Activated naive CD4-positive, alpha-beta T cell treated with anti-CD3 and anti-CD28 coated beads, Interleukin-2, amount 10 ng/mL, durations not matched to agents 7 days and 5 days (primary cell): Measurements from ENCODE around the gene GDNF.

Experiments
- CTCF ChIA-PET: fragments of 350-600 bp; sonication (Branson Sonifier 250); formaldehyde crosslinking; loops from one replicate; lab custom pipeline; 2021; ENCODE audit warnings: antibody characterized with exemption; lab: Charles Lee
- DNase-seq: peaks from one replicate; pipeline ENCODE4 v3.0.0-alpha.2; 2020
- H3K27ac Mint-ChIP-seq: one replicate; pipeline ENCODE4 v1.8.0; 2021; ENCODE audit warnings: mild to moderate bottlenecking, moderate library complexity, mixed read lengths
- H3K27me3 Mint-ChIP-seq: one replicate; pipeline ENCODE4 v1.8.0; 2021; ENCODE audit warnings: mild to moderate bottlenecking, mixed read lengths
- H3K36me3 Mint-ChIP-seq: one replicate; pipeline ENCODE4 v1.8.0; 2021; ENCODE audit warnings: mixed read lengths
- H3K4me1 Mint-ChIP-seq: one replicate; pipeline ENCODE4 v1.8.0; 2021; ENCODE audit warnings: mixed read lengths
- H3K4me3 Mint-ChIP-seq: one replicate; pipeline ENCODE4 v1.8.0; 2021; ENCODE audit warnings: mild to moderate bottlenecking, moderate library complexity, mixed read lengths
- H3K9me3 Mint-ChIP-seq: one replicate; pipeline ENCODE4 v1.8.0; 2021; ENCODE audit warnings: mixed read lengths

GDNF gene

DNA sequence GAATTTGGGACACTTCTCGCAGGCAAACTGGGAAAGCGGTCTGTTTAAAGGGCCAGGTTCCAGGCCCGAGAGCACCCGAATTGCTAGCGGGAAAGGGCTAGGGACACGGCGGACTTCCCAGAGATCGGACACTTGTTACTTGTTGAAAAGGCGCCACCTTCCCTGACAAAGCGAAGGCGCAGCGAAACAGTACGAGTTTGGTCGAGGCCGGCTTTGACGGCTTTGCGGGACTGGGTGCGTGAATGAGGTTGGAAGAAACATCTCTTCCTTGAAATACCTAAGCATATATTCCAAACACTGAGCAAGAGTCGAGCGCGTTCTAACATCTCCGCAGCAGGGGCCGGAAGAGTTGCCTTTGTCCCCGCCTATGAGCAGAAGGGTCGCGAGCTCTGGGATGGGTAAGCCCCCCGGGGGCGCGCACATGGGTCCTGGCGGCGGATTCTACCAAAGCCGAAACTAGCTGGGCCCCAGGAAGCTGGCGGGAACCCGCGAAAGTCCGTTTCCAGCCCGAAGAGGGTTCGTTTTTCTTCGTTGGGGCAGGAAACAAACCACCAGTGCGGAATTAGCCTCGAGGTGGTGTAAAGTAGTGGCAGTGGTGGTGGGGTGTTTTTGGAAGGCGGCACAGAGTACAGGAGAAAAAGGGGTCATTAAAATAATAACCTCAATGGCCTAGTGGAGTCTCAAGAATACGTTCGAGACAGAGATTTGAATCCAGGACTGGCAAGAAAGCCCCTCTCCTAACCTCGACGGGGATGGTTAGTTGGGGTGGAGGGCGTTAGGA, 1.5 kb downstream of the GDNF start:
- Mint-ChIP-seq H3K4me3 (peak overlapping the region; percentile 31), H3K9me3 (no peaks in the 10 kb centered on the region), H3K27ac (no peak overlapping the region), H3K4me1 (peaks cover 29% of the 10 kb centered on the region), H3K27me3 (peaks cover 99% of the 10 kb centered on the region), H3K36me3 (peaks cover 2% of the 10 kb centered on the region)
- CTCF ChIA-PET: interaction anchor here (1.2 to 3.9 kb wide), 2 partner anchors 64 to 354 kb away, joined by 5 to 15 read pairs; no protein-coding TSS in a partner anchor
- no peak for DNase-seq

DNA sequence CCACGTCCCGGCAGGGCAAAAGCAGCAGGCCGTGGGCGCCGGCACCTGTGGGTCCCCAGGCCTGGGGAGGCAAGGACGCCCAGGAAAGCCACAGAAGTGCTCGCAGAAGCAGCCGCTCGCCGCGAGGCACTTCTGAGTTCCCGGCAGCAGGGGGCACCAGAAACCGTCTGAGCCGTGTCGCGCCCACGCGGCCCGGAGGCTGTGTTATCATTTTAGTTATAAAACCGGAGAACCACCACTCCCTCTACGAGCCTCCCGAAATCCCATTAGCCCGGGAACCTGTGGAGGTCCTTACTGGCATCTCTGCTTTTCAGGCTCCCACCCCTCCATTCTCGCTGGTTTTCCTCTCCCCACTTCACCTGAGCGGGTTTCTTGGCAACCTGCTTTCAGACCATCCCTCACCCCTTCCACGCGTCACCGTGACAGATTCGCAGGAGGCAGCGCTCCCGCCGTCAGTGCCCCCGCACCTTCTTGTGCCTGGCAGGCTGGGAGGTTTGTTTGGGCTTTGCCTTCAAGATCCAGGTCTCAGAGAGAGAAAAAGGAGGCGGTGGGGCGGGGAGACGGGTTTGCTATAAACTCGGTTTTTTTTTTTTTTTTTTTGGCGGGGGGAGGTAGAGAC, 2.3 kb downstream of the GDNF start:
- H3K4me3 Mint-ChIP-seq: peak overlapping the region; percentile 27
- H3K9me3 Mint-ChIP-seq: no peaks in the 10 kb centered on the region
- peak; percentile 71 for DNase-seq
- CTCF ChIA-PET: interaction anchor here (1.0 to 1.4 kb wide), 2 partner anchors 356 to 424 kb away, joined by 3 to 10 read pairs; no protein-coding TSS in a partner anchor
- peaks cover 29% of the 10 kb centered on the region for H3K4me1 Mint-ChIP-seq
- H3K27ac Mint-ChIP-seq: no peak overlapping the region
- H3K36me3 Mint-ChIP-seq: peaks cover 2% of the 10 kb centered on the region
- peaks cover 99% of the 10 kb centered on the region for H3K27me3 Mint-ChIP-seq

DNA sequence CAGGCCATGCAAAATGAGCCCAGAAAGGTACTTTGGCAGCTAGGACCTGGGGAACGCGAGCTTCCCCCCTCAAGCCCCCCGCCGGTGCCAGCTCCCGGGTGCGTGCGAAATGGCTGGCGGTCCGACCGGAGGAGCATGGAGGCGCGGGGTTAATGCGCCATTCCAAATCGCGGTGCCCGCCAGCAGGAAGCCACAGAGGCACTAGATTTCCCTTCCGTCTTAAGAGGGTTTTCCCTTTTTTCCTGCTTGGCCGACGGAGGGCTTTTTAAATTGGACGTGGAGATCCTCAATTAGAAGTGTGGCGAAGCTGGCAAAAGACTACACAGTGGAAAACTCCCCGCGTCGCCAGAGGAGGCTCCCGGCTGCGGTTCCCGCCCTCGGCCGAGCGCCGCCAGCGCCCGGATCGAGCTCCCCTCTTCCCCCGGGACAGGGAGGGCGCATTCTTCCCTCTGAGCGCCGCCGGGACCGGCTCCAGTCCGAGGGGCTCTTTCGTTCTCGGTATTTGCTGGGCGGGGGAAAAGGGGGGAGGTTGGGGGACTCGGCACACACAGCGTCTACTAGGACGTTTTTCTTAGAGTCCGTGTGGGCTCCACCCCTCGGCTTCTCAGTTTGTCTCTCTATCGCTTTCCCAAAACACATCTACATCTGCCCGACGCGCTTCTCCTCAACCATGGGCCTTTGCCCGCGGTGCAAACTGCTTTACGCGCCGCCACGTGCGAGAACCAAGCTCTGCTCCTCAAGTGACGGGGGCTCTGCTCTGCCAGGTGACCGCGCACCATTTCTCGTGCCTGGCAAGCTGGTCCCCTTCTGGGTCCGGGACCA, 3.0 kb downstream of the GDNF start:
- Mint-ChIP-seq H3K36me3 (peaks cover 2% of the 10 kb centered on the region), H3K9me3 (no peaks in the 10 kb centered on the region), H3K4me1 (peaks cover 29% of the 10 kb centered on the region), H3K27me3 (peaks cover 95% of the 10 kb centered on the region), H3K4me3 (peak overlapping the region; percentile 27), H3K27ac (peak overlapping the region; percentile 7)
- CTCF ChIA-PET: interaction anchor here (0.8 to 1.4 kb wide), 4 partner anchors 114 to 424 kb away, joined by 3 to 10 read pairs (median 3); no protein-coding TSS in a partner anchor
- no peak for DNase-seq

GRCh38 chr5:37836235-37836591, 3.6 kb downstream of the GDNF start:
- CTCF ChIA-PET: interaction anchor here (0.8 to 1.4 kb wide), 3 partner anchors 113 to 359 kb away, joined by 3 to 10 read pairs (median 3); no protein-coding TSS in a partner anchor

DNA sequence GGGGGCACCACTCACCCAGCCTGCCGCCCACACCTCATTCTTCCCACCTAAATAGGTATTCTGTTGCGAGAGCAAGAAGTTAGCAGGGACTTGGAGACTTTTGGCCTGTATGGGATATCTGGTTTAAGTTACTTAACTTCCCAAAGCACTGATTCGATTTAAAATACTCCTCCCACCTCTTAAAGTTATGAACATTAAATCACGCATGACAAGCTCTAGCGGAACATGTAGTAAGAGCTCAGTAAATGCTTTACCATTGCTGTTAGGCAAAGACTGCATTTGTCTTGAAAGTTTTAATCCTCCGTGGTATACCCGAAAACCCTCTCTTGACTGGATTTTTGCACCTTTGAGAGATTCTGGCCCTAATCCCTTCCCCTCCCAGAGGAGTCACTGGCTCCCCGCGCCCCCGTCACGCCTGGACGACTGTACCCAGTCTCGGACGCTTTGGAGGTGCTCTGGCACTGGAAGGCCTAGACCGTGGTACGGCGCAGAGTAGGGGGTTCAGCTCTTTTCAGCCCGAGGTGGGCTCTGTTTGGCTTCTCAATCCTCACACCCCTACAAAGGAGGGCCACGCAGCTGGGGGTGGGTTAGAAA, 4.4 kb downstream of the GDNF start:
- Mint-ChIP-seq H3K4me1 (peaks cover 29% of the 10 kb centered on the region), H3K9me3 (no peaks in the 10 kb centered on the region), H3K4me3 (no peak overlapping the region), H3K27ac (no peak overlapping the region), H3K36me3 (peaks cover 2% of the 10 kb centered on the region), H3K27me3 (peaks cover 84% of the 10 kb centered on the region)
- no peak for DNase-seq
- CTCF ChIA-PET: interaction anchor here (1.3 to 1.5 kb wide), 2 partner anchors 12 to 357 kb away, joined by 4 to 5 read pairs; no protein-coding TSS in a partner anchor

More at GRCh38 chr5:37836235-37836591, 3.6 kb downstream of the GDNF start:
- no peak for DNase-seq
- Mint-ChIP-seq H3K36me3 (peaks cover 2% of the 10 kb centered on the region), H3K4me1 (peaks cover 29% of the 10 kb centered on the region), H3K27me3 (peaks cover 90% of the 10 kb centered on the region), H3K27ac (peak overlapping the region; percentile 7), H3K9me3 (no peaks in the 10 kb centered on the region), H3K4me3 (no peak overlapping the region)

DNA sequence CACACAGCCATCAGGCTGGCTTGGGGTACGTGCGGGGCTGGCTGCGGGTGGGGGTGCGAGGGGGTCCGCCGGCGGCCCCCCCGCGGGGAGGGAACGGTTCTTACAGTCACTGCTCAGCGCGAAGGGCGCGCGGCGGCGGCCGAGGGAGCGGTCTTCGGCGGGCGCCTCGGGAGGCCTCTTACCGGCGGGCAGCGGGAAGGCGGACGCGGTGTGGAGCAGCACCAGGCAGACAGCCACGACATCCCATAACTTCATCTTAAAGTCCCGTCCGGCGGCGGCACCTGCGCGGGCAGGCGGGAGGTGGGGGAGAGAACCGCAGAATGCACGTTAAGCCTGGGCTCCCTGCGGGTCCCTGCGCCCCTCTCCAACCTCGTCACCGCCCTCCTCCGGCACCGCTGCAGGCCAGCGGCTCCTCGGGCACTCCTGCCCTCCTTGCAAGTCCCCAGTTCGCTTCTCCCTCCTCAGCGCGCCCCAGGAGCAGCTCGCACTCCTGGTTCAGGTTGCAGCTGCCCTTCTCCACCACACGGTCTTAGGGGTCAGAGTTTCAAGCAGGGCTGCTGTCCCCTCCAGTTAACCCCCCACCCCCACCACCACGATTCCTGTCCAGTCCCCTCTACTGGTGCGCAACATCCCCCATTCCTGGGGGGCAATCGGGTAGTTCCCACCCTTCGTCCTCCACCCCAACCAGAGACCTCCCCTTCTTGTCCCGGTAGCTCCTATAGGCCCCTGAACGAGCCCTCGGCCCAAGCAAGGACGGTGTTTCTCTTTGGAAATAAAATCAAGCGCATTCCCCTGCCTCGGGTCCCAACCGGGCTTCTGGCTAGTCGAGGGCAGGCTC, 5.1 kb downstream of the GDNF start:
- Mint-ChIP-seq H3K27ac (no peak overlapping the region), H3K9me3 (no peaks in the 10 kb centered on the region), H3K27me3 (peaks cover 82% of the 10 kb centered on the region), H3K4me3 (no peak overlapping the region), H3K36me3 (peaks cover 2% of the 10 kb centered on the region), H3K4me1 (peaks cover 29% of the 10 kb centered on the region)
- CTCF ChIA-PET: interaction anchor here (1.3 to 1.5 kb wide), 2 partner anchors 11 to 358 kb away, joined by 4 to 5 read pairs; no protein-coding TSS in a partner anchor
- DNase-seq: no peak

GRCh38 chr5:37833990-37834389, 5.9 kb downstream of the GDNF start:
- Mint-ChIP-seq H3K9me3 (no peaks in the 10 kb centered on the region), H3K27me3 (peaks cover 77% of the 10 kb centered on the region), H3K27ac (no peak overlapping the region), H3K4me1 (peaks cover 27% of the 10 kb centered on the region), H3K4me3 (no peak overlapping the region), H3K36me3 (peaks cover 2% of the 10 kb centered on the region)
- CTCF ChIA-PET: no interaction called here
- DNase-seq: no peak

- peaks cover 63% of the 10 kb centered on the region for H3K27me3 Mint-ChIP-seq
- H3K4me1 Mint-ChIP-seq: peaks cover 7% of the 10 kb centered on the region
- DNase-seq: no peak
- H3K4me3 Mint-ChIP-seq: no peak overlapping the region
- H3K36me3 Mint-ChIP-seq: no peaks in the 10 kb centered on the region
- no peaks in the 10 kb centered on the region for H3K9me3 Mint-ChIP-seq
- CTCF ChIA-PET: no interaction called here
- no peak overlapping the region for H3K27ac Mint-ChIP-seq
Measured at GRCh38 chr5:37831821-37832534, 7.9 kb downstream of the GDNF start.

- CTCF ChIA-PET: interaction anchor here (0.7 kb wide), 1 partner anchor 362 kb away, joined by 3 read pairs; no protein-coding TSS in a partner anchor
- no peaks in the 10 kb centered on the region for H3K9me3 Mint-ChIP-seq
- DNase-seq: no peak
- H3K27me3 Mint-ChIP-seq: peaks cover 47% of the 10 kb centered on the region
- H3K4me1 Mint-ChIP-seq: peaks cover 1% of the 10 kb centered on the region
- H3K27ac Mint-ChIP-seq: no peak overlapping the region
- H3K36me3 Mint-ChIP-seq: no peaks in the 10 kb centered on the region
- H3K4me3 Mint-ChIP-seq: no peak overlapping the region
Measured at GRCh38 chr5:37830348-37830747, 9.5 kb downstream of the GDNF start.

- Mint-ChIP-seq H3K36me3 (no peaks in the 10 kb centered on the region), H3K4me1 (no peaks in the 10 kb centered on the region), H3K27me3 (peaks cover 18% of the 10 kb centered on the region), H3K27ac (no peak overlapping the region), H3K4me3 (no peak overlapping the region), H3K9me3 (no peaks in the 10 kb centered on the region)
- no peak for DNase-seq
- CTCF ChIA-PET: no interaction called here
Measured at GRCh38 chr5:37825334-37825915, 14.4 kb downstream of the GDNF start.

GRCh38 chr5:37823433-37824152, 16.2 kb downstream of the GDNF start:
- H3K27me3 Mint-ChIP-seq: peaks cover 9% of the 10 kb centered on the region
- H3K9me3 Mint-ChIP-seq: no peaks in the 10 kb centered on the region
- H3K36me3 Mint-ChIP-seq: no peaks in the 10 kb centered on the region
- no peak overlapping the region for H3K27ac Mint-ChIP-seq
- no peaks in the 10 kb centered on the region for H3K4me1 Mint-ChIP-seq
- DNase-seq: no peak
- CTCF ChIA-PET: interaction anchor here (1.4 kb wide), 1 partner anchor 11 kb away, joined by 4 read pairs; no protein-coding TSS in a partner anchor
- H3K4me3 Mint-ChIP-seq: no peak overlapping the region

GRCh38 chr5:37816883-37817282, 23.0 kb downstream of the GDNF start:
- no peak overlapping the region for H3K27ac Mint-ChIP-seq
- no peak overlapping the region for H3K4me3 Mint-ChIP-seq
- no peaks in the 10 kb centered on the region for H3K36me3 Mint-ChIP-seq
- no peaks in the 10 kb centered on the region for H3K27me3 Mint-ChIP-seq
- DNase-seq: no peak
- H3K9me3 Mint-ChIP-seq: no peaks in the 10 kb centered on the region
- no peaks in the 10 kb centered on the region for H3K4me1 Mint-ChIP-seq
- CTCF ChIA-PET: no interaction called here
